Measurements from ENCODE around the gene PEX11G.

PEX11G gene

DNA sequence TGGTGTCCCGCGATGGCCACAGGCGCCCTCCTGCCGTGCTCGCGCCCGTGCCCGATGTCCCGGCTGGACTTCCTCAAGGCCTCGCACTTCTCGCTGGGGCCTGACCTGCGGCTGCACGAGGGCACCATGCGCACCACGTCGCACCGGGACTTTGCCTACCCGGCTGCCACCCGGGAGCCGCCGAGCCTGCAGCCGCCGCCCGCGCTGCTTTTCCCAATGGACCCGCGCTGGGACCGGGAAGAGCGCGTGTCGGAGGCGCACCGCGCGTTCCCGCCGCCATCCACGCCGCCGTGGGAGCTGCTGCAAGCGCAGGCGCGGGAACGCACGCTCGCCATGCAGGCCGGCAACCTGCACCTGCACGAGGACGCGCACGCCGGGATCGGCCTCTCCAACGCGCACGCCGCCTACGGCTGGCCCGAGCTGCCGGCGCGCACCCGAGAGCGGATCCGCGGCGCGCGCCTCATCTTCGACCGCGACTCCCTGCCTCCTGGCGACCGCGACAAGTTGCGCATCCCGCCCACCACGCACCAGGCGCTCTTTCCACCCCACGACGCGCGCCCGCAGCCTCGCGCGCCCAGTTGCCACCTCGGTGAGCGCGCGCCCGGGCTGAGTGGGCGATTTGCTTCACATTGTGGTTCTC, 12.1 kb upstream of the PEX11G start:
- DNase-seq (ENCODE audit: low read depth in 1 of 2, low spot score in 1 of 2): peak in 1 of 2 donors; percentile 12

DNA sequence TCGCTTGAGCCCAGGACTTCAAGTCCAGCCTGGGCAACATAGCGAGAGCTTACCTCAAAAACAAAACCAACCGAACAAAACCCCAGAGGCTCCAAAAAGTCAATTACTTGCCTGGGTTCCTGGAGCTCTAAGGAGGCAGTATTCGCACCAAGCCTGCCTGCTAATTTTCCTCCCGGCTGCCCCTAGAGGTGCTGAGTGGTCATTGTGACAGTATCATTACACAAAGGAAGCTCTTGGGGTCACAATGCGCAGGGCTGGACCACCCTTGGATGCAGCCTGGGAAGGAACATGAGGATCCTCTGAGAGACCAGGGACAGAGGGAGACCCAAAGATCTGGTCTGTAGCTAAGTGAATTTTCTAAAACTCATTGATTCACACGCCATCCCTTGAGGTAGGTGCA, 8.5 kb upstream of the PEX11G start:
- no peak for DNase-seq (ENCODE audit: low read depth in 1 of 2, low spot score in 1 of 2)

DNA sequence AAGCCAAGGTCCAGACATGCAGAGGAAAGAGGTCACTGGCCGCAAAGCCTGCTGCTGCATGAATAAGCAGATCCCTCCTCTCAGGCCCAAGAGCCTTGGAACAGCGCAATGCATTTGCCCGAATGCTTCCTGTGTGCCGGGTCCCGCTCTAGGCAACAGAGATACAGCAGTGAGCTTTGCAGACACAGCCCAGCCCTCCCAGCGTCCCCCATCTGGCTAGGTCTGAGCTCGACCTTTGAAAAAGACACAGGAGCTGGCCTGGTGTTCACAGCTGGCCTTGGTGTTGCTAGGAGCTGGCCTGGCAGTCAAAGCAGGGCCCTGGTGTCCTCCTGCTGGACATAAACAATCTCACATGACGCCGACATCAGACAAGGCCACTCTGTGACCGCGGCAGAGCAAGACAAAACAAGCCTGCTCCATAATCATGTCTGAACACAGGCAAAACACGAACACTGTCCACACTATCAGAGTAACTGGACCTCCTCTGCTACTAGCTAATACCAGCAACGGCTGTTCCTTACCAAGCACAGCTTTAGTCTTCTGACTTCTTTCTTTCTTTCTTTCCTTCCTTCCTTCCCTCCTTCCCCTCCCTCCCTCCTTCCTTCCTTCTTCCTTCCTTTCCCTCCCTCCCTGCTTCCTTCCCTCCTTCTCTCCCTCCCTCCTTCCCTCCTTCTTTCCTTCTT, 5.7 kb upstream of the PEX11G start:
- DNase-seq (ENCODE audit: low read depth in 1 of 2, low spot score in 1 of 2): no peak

DNA sequence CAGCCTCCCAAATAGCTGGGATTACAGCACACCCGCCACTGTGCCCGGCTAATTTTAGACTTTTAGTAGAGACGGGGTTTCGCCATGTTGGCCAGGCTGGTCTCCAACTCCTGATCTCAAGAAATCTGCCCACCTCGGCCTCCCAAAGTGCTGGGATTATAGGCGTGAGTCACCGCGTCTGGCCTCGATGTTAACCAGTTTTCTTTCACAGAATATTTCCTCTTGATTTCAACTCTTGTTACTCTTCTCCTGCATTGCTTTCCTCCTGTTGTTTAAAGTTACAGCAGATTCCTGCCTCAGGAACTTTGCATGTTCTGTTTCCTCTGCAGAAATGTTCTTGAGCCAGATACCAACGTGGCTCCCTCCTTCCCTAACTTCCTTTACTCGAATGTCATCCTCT, 3.7 kb upstream of the PEX11G start:
- no peak for DNase-seq (ENCODE audit: low read depth in 1 of 2, low spot score in 1 of 2)

DNA sequence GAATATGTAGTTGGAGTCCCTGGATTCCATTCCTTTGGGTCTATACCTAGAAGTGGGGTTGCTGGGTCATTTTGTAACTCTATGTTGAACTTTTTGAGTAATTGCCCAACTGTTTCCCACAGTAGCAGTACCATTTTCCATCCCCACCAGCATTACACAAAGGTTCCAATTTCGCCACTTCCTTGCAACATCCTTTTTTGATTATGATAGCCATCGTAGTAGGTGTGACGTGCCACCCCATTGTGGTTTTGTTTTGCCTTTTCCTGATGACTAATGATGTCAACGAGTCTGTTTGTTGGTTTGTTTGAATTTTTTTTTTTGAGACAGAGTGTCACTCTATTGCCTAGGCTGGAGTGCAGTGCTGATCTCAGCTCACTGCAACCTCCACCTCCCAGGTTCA, 3.3 kb upstream of the PEX11G start:
- no peak for DNase-seq (ENCODE audit: low read depth in 1 of 2, low spot score in 1 of 2)

DNA sequence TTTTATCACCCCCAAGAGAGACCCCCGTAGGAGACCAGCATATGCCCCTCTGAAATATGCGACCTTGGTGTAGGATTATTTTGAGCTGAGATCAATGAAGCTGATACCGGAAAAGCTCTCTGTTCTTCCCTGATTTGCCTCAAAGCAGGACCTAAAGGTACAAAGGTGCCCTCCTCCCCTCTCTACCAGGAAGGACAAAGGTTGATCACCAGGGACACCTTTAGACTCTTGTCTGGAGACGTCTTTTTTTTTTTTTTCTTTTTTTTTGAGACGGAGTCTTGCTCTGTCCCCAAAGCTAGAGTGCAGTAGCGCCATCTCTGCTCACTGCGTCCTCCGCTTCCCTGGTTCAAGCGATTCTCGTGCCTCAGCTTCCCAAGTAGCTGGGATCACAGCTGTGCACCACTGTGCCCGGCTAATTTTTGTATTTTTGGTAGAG, 792 bp upstream of the PEX11G start:
- DNase-seq (ENCODE audit: low read depth in 1 of 2, low spot score in 1 of 2): no peak

DNA sequence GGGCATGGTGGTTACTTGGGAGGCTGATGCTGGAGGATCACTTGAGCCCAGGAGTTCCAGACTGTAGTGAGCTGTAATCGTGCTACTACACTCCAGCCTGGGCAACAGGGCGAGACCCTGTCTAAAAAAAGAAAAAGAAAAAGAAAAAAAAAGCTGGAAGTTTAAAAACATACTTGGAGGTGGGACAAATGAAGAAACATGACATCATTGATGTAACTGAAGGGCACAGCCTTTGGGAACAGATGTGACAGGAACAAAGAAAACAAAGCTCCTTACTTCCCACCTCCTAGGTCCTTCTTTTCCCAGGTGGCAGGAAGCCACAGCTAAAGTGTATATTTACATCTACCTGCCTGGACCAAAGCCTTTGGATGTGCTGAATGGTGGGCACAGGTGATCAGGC, 1.9 kb downstream of the PEX11G start:
- no peak for DNase-seq (ENCODE audit: low read depth in 1 of 2, low spot score in 1 of 2)

DNA sequence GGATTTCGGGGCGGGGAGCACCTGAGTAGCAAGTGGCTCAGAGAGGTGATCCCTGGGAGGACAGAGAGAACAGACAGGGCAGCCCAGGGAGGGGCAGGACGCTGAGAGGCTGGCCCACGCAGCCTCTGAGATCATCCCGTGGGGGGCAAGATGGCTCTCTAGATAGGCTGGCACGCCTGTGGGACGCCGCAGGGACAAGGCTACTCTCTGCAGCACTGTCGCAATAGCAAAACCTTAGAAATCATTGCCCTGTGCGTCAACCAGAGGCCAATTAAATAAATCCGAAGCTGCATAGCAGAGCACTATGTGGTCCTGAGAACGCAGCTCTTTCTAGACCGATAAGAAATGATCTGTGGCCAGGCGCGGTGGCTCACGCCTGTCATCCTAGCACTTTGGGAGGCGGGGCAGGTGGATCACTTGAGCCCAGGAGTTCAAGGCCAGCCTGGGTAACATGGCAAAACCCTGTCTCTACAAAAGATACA, 5.1 kb downstream of the PEX11G start:
- DNase-seq (ENCODE audit: low read depth in 1 of 2, low spot score in 1 of 2): no peak

DNA sequence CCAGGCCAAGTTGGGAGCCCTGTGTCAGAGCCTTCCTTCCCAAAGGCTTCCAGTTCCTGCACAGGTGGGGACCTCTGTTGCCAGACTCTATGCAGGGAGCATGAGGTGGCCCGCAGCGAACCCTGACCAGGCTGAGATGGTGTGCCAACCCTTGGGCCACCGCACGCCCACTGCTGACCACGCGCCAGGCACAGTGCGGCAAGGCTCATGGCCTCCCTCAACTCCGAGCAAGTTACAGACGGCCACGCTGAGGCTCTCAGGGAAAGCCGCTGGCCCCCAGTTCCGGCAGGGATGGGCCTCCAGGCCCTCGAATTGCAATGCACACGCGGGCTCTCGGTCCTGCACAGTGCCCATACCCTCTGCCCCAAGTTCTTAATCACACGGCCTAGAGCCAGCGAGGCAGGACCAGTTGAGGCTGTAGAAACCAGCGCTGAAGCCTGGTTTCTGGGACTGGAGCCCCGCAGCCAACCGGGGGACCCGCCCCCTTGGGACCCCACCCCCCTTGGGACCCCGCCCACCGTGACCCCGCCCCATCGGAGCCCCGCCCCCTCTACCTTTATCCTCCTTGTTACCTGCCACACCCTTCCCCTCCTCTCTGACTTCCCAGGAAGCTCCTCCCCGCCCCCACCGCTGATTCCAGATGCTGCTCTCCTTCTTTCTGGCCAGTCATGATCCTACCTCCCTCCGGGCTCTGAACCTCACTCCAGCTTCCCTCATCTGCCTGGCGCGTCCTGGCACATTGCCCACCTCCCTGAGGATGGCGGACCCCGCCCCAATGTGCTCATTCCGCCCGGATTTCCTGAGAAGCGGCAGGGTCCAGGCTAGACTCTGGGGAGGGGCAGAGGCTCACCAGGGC, 6.0 kb downstream of the PEX11G start:
- DNase-seq (ENCODE audit: low read depth in 1 of 2, low spot score in 1 of 2): no peak

DNA sequence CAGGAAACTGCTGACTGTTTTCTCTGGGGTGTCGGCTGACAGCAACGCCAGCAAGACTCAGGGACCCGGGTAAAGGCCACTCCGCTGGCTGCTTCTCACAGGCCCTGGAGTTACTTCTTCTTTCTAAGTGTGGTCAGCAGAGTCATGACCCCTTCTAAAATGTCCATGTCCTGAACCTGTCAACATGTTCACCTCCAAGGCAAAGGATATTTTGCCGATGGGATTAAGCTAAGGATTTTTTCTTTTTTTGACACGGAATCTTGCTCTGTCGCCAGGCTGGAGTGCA, 7.9 kb downstream of the PEX11G start:
- DNase-seq (ENCODE audit: low read depth in 1 of 2, low spot score in 1 of 2): no peak

DNA sequence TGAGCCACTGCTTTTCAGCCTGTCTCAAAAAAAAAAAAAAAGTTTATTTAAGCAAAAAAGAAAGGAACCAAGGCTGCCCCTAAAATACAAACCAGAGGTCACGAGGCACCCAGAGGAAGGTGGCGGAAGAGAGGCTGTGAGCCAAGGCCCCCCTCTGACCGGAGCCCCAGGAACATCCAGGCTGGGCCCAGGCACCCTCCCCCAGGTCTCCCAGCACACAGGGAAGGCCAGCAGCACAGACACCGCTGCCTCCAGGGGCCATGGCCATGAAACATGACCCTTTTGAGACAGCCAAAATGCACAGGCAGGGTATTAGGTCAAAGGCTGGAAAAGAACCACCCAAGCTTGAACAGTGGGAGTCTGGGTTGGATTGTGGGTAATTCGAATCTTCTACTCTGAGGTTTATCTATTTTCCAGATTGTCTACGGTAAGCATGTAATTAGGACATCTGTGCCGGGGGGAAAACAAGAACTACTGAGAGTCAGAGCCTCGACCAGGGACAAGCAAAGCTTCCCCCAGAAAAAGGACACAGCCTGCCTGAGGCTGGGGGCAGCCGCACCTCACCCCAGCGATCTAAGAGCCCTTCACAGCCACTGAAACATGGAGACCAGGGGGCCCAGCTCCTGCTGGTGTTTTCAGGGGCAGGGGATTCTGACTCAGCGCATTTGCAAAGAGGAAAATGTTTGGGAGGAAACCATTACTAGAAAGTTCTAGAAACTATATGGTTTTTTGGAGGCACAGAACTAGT, 8.4 kb downstream of the PEX11G start:
- DNase-seq (ENCODE audit: low read depth in 1 of 2, low spot score in 1 of 2): no peak

DNA sequence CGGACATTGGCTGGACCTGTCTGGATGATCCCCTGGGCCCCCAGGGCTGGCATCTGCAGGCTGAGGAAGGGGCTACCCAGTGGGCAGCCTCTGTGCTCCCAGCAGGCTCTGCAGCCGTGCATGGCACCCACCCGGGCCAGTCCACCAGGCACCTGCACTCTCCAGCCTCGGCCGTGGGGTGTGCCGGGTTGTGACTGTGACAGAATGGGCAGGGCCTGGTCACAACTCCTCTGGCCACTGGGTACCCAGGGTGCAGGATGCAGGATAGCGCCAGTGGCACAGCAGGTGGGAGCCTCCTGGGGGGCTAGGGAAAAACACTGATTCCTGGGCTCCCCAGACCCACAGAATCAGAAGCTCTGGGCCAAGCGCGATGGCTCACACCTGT, 10.0 kb downstream of the PEX11G start:
- no peak for DNase-seq (ENCODE audit: low read depth in 1 of 2, low spot score in 1 of 2)

DNA sequence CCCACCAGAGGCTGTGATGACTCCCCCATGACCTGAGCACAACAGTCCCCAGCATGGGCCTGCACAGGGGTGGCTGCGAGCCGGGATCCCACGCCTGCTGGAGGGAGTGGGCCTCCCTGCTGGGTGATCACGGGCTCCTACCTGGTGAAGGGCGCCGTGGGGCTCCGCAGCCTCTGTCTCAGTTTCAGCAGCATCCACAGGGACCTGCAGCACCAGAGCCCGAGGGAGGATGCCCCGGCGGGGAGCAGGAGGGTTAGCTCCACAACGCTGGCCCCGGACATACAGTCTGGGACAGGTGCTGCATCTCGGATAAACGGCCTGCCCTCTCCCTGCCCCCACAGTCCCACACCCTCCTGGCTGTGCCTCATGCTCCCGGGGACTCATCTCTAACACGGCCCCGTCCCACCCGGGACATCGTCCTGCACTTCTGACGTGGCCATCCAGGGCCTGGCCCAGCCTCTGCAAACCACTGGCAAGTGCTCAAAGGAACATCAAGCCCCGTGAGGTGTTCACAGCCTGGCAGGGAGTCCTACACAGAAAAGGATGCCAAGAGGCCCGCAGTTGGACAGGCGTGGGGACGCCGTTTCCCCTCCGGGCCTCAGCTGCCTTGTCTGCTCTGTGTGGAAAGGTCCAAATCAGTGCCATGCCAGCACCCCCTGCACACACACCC, 10.5 kb downstream of the PEX11G start:
- no peak for DNase-seq (ENCODE audit: low read depth in 1 of 2, low spot score in 1 of 2)

DNA sequence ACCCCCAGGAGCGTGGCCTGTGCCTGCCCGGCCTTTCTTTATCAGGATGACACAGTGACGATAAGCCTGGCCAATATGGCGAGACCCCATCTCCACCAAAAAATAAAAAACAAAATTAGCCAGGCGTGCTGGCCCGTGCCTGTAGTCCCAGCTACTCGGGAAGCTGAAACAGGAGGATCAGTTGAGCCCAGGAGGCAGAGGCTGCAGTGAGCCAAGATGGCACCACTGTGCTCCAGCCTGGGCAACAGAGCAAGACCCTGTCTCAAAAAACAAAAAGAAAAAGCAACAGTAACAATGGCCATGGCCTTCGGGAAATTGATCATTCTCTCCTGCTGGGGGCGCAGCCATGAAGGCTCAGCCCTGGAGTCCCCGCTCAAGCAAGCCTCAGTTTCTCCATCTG, 11.1 kb downstream of the PEX11G start:
- no peak for DNase-seq (ENCODE audit: low read depth in 1 of 2, low spot score in 1 of 2)

DNA sequence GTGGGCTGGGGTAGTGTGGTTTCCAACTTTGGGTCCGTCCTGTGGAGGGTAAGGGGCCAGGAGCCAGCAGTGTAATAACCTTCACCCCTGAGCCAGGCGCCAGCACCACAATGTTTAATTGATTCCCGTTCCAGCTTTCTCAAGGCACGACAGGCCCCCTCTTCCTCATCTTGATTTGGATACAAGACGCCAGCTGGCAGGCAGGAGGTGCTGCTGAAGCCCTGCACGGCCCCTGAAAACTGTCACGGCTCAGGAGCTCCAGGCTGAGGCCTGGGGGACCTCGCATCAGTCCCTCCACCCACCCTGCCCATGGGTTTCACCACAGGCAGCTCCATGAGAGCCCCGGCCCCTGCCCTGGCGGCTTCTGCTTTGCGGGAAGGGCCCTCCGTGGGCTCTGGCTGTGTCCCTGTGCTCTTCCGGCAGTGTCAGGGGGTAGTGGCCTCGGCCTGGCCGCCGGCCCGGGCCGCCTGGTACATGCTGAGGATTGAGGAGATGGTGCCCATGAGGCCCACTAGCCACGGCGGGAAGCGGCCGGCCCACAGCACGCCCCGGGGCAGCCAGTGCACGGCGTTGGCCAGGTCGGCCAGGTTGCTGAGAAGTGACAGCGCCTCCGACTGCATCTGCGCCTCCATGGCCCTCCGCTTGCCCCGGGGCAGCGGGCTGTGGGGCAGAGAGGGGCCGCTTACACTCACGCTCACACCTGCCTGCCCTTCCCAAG, 11.9 kb downstream of the PEX11G start:
- no peak for DNase-seq (ENCODE audit: low read depth in 1 of 2, low spot score in 1 of 2)

DNA sequence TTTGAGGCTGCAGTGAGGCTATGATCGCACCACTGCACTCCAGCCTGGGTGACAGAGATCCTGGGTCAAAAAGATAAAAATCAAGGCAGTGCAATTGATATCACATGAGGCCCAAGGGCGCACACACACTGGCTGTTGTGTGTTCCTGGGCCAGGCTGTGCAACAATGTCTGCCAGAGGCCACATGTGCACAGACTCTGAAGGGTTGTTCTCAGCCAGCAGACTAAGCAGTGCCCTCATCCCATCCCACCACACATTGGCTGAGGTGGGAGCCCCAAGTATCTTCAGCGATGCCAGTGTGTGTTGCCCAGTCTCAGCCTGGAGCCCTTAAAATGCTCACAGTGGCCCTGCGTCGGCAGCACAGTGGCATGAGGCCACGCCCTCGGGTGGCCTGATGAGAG, 12.6 kb downstream of the PEX11G start:
- no peak for DNase-seq (ENCODE audit: low read depth in 1 of 2, low spot score in 1 of 2)

DNA sequence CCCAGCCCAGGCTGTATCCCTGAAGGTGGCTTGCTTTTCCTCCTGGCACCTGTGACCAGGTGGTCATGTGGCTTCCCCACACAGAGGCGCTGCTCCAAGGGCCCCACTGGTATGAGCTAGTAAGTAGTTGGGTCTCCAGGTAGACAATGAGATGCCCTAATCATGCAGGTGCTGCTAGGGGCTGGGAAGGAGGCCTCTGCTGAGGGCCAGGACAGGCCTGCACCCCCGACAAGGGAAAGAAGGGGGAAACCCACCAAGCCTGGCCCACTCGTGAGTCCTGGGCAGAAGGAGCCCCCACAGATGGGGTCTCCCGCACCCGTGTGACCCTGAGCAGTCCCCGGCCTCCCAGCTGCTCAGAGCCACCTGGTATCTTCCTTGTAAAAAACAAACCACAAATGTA, 13.2 kb downstream of the PEX11G start:
- DNase-seq (ENCODE audit: low read depth in 1 of 2, low spot score in 1 of 2): no peak

DNA sequence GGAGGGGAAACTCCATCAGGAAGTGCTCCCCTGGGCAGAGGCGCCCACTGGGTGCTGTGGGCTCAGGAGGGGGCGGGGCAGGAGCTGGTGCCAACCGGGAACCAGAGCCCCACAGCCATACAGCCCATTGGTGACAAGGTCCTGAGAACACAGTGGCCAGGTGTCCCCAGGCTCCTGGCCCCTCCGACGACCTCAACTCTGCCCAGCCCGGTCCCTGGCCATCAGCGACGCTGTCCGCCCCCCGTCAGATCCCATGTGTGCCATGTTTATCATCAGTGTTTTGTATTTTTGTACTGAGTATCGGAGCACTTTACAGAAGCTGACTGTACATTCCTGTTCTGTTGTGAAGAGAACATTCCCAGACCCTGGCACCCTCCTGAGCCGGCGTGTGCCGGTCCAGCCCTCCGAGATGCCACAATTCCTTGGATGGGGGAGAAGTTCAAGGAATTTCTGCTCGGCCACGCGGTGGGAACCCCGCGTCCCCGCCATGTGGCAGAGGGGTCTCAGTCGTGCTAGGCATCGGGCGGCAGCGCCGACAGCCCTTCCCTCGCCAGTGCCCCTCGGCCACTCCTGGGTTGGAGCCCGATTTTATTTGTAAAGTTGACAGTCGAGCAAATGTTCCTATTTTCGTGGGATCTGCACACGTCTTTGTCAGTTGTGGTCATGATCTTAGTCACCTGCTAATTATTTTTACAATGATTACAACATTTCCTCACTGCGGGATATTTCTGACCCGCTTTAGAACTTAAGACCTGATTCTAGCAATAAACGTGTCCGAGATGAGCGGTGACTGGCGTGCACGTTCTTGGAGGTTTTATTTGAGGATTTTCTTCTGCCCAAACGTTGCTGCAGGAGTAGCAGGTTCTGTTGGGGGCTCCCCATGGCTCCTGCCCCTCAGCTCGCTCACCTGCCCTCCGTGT, 16.9 kb downstream of the PEX11G start:
- DNase-seq (ENCODE audit: low read depth in 1 of 2, low spot score in 1 of 2): no peak

DNA sequence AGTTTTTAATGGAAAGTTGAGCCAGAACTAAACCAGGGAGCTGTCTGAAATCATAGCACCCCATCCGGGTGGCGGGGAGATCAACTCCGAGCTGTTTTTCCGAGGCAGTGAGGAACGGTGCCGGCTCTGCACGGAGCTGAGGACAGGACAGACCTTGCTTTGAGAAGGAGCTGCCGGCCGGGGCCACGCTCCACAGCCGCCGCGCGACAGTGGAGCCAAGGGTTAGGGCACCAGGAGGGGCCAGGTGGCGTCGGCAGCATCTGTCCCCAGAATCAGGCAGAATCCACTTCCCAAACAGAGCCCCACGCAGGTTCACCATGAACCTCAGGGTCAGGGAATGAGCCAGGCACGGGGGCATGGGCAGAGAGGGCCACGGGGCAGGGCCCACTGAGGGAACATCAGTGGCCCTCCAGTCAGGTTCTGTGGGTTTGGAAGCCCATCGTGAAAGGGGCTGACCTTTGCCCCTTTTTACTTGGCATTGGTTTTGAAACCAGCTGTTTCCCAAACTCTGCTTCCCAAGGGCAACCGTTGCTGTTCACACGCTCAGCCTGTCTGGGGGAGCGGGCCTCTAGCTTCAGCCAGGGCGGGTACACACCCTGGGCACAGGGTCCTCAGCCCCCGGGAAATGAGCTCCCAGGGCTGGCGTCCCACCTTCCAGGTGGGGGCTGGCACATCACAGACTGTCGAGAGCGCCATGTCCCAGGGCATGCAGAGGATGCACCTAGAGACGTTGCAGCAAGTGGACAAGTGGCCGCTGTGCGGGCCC, 18.1 kb downstream of the PEX11G start:
- DNase-seq (ENCODE audit: low read depth in 1 of 2, low spot score in 1 of 2): no peak
